Ishikawa (cell line): Measurements from ENCODE around the gene DDAH1.

Experiments
- TAF1 ChIP-seq: IDR thresholded peaks from 2 replicates; pipeline ENCODE4 v1.6.1; 2012; ENCODE audit warnings: low read depth, mild to moderate bottlenecking
- TF ChIP-seq, protein P1 (sequence below): IDR thresholded peaks from 2 replicates; pipeline ENCODE4 v1.6.1; 2012; ENCODE audit warnings: low read depth, mild to moderate bottlenecking

DNA sequence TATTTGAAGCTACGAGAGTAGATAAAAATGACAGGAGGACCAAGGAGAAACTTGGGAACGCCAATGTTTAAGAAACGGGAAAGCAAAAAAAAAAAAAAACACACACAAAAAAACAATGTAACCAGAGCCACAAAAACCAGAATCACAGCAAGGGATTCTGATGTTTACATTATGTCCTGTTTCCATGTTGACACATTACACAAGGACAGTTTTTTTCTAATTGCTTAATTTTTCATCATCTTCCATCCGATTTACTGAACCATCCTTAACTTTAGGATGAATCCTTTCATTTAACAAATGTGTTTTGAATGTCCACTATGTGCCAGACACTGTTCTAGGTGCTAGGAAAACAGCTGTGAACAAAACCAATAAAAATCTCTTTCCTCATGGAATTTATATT, 187.2 kb downstream of the DDAH1 start:
- TF ChIP-seq, protein P1, sequence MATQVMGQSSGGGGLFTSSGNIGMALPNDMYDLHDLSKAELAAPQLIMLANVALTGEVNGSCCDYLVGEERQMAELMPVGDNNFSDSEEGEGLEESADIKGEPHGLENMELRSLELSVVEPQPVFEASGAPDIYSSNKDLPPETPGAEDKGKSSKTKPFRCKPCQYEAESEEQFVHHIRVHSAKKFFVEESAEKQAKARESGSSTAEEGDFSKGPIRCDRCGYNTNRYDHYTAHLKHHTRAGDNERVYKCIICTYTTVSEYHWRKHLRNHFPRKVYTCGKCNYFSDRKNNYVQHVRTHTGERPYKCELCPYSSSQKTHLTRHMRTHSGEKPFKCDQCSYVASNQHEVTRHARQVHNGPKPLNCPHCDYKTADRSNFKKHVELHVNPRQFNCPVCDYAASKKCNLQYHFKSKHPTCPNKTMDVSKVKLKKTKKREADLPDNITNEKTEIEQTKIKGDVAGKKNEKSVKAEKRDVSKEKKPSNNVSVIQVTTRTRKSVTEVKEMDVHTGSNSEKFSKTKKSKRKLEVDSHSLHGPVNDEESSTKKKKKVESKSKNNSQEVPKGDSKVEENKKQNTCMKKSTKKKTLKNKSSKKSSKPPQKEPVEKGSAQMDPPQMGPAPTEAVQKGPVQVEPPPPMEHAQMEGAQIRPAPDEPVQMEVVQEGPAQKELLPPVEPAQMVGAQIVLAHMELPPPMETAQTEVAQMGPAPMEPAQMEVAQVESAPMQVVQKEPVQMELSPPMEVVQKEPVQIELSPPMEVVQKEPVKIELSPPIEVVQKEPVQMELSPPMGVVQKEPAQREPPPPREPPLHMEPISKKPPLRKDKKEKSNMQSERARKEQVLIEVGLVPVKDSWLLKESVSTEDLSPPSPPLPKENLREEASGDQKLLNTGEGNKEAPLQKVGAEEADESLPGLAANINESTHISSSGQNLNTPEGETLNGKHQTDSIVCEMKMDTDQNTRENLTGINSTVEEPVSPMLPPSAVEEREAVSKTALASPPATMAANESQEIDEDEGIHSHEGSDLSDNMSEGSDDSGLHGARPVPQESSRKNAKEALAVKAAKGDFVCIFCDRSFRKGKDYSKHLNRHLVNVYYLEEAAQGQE = no peak
- TF ChIP-seq TAF1 = no peak
